HUES48 (cell line): ENCODE data around the gene TTC21A.

ENCODE experiments used
- H3K27ac ChIP-seq: one replicate; pipeline ENCODE4 v1.7.0; 2013; ENCODE audit warnings: low read depth, low read length, inconsistent platforms
- H3K27me3 ChIP-seq: 2 replicates; pipeline ENCODE4 v1.6.1; 2013; ENCODE audit warnings: mild to moderate bottlenecking, low read length; ENCODE audit not compliant: control insufficient read depth, insufficient read depth
- H3K36me3 ChIP-seq: 2 replicates; pipeline ENCODE4 v1.6.1; 2013; ENCODE audit warnings: low read length; ENCODE audit not compliant: control insufficient read depth, insufficient read depth
- H3K4me1 ChIP-seq: 2 replicates; pipeline ENCODE4 v1.6.1; 2013; ENCODE audit warnings: mild to moderate bottlenecking, low read length; ENCODE audit not compliant: control insufficient read depth, insufficient read depth
- H3K4me3 ChIP-seq: 2 replicates; pipeline ENCODE4 v1.5.1; 2013; ENCODE audit warnings: mild to moderate bottlenecking, low read depth, low read length
- H3K9ac ChIP-seq: 2 replicates; pipeline ENCODE4 v1.6.1; 2013; ENCODE audit warnings: mild to moderate bottlenecking, low read depth, low read length, moderate library complexity
- H3K9me3 ChIP-seq: 2 replicates; pipeline ENCODE4 v1.6.1; 2013; ENCODE audit warnings: low read length; ENCODE audit not compliant: control insufficient read depth, insufficient read depth

The TTC21A gene

DNA sequence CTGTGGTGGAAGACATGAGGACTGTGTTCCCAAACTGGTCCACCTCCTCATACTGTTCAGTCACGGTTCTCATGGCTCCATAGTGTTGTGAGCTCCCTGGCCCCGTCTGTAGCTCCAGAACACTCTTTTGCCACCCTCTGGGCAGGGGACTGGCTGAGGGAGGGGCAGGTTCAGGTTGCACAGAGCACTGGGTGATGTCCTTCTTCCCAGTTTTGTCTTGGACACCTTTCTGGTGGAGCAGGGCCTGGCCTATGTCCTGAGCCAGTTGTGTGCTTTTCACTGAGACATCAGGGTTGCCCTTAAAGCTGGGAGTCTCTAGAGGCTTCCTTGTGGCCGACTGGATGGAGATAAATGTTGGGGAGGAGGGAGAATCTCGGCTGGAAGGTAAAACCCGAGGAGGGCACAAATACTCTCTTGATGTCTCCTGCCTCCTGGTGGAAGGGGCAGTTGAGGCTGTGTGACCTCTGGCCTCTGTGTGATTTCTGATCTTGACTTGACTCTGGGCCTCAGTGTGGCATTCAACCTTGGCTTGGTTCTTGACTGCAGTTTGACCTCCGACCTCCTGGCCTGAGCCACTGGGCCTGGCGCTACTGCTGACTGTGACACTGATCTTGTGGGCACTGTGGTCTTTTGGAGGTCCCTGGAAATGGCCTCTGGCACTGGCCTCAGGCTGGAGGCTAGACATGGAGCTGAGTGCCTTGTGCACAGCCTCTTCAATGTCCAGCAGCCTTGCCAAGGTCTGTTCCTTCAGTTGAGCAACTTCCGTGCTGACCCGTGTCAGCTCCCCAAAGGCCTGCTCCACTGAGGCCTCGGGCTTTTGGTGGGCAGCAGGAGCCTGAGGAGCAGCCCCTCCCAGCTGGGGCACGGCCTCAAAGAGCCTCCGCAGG lies 76.8 kb downstream of the TTC21A start:
- Histone ChIP-seq H3K4me3 (no peak overlapping the region), H3K4me1 (peaks cover 11% of the 10 kb centered on the region), H3K36me3 (no peaks in the 10 kb centered on the region), H3K9ac (no peak overlapping the region), H3K27ac (no peak overlapping the region), H3K27me3 (peaks cover 13% of the 10 kb centered on the region), H3K9me3 (no peaks in the 10 kb centered on the region)

DNA sequence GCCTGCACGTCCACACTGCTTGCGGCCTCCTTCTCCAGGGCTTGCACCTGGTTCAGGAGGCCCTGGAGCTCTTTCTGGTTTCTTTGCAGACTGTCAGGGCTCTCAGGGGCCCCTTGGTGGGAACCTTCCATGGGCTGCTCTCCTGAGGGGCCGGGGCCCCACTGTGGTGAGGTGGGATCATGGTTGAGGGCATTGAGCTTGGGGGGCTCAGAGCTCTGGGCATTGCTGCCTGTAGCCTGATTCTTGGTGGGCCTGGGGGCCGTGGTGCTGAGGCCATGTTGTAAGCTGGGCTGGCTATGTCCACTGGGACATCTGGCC lies 77.4 kb downstream of the TTC21A start:
- peaks cover 10% of the 10 kb centered on the region for H3K4me1 ChIP-seq
- no peak overlapping the region for H3K27ac ChIP-seq
- no peaks in the 10 kb centered on the region for H3K36me3 ChIP-seq
- no peak overlapping the region for H3K9ac ChIP-seq
- H3K9me3 ChIP-seq = no peaks in the 10 kb centered on the region
- H3K4me3 ChIP-seq = no peak overlapping the region
- peaks cover 7% of the 10 kb centered on the region for H3K27me3 ChIP-seq

DNA sequence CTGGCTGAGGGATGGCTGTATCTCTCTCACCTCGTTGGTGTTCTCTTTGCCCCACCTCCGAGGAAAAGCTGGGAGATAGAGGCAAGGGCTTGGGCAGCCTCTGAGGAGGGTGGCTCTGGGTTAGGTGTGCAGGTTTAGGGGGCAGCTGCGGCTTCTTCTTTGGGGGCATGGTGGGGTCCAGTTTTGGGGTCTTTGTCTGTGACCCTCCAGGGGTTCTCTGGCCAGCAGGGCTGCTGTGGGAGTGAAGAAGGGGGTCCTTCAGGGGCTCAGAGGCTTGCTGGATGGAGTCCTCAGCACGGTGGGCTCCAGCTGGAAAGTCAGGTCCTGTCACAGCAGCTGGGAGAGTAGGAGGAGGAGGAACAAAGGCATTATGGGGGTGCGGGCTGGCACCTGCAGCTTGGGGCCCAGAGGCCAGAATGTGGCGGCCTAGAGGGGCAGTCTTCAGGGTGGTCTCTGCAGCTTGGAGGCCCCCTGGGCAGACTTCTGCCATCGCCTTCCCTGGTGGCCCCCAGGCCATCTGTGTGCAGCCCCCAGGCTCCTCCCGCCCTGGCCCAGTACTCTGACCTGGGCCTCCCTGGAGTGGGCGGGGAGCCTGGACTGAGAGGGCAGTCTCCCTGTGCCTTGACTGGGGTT lies 78.0 kb downstream of the TTC21A start:
- H3K27ac ChIP-seq = no peak overlapping the region
- 0 out of 2 replicates have a peak, but pooled peaks cover 2% of the 10 kb centered on the region for H3K27me3 ChIP-seq
- no peak overlapping the region for H3K4me3 ChIP-seq

DNA sequence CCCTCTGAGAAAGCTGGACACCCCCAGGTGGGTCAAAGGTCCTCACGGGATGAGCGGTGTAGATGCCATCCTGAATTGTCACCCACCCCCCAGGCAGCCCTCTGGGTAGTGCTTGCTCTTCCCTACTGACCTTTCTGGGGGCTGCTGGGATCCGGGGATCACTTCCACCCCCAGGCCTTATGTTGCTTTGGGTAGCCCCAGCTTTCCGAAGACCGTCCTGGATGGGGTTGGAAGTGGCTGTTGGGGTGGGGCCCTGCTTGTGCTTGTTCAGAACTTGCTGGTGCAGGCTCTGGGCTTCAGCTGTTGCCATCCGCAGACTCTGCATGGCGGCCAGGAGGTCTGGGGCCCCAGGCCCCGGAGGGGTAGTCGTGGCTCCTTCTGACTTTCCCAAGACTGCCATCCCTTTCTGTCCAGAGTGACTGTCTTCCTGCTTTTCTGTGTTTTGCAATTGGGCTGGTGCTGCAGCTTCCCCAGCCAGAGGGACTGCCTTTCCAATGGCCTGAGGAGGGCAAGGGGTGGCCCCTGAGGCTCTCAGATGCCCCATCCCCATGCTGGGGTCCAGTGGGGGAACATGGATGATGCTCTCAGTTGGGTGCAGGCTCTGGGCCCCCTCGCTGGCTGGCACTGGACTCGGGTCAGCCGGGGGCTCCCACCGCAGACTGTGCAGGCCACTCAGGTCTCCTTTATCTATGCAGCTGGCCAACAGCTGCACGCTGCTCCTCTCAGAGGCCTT lies 78.6 kb downstream of the TTC21A start:
- peaks cover 2% of the 10 kb centered on the region; the same call in 1 of the 2 replicates for H3K4me1 ChIP-seq
- no peaks in the 10 kb centered on the region for H3K36me3 ChIP-seq
- H3K27ac ChIP-seq = no peak overlapping the region
- no peak overlapping the region for H3K9ac ChIP-seq
- H3K9me3 ChIP-seq = no peaks in the 10 kb centered on the region
- no peak overlapping the region for H3K4me3 ChIP-seq
- H3K27me3 ChIP-seq = no peaks in the 10 kb centered on the region

More for the DNA sequence above, 78.0 kb downstream of the TTC21A start:
- Histone ChIP-seq H3K4me1 (peaks cover 5% of the 10 kb centered on the region), H3K36me3 (no peaks in the 10 kb centered on the region), H3K9ac (no peak overlapping the region), H3K9me3 (no peaks in the 10 kb centered on the region)

DNA sequence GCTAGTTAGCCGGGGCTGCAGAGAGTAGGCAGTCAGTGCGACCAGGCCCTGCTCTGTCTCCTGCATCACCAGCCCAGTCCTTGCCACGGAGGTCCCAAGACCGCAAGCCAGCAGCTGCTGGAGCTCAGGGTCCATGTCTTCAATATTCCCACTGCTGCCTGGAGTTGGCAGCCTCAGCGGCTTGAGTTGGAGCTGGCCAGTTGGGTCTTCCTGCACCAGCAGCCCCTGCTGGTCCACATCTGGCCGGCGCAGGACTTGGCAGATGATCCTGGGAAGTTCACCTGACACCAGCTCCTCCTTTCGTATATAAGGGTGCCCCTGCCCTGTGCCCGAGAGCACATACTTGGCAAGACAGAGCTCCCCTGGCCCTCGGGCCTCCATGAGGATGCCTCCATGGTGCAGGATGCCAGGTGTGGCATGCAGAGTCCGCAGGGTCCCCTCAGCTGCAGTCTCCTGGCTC lies 79.2 kb downstream of the TTC21A start:
- no peaks in the 10 kb centered on the region for H3K9me3 ChIP-seq

DNA sequence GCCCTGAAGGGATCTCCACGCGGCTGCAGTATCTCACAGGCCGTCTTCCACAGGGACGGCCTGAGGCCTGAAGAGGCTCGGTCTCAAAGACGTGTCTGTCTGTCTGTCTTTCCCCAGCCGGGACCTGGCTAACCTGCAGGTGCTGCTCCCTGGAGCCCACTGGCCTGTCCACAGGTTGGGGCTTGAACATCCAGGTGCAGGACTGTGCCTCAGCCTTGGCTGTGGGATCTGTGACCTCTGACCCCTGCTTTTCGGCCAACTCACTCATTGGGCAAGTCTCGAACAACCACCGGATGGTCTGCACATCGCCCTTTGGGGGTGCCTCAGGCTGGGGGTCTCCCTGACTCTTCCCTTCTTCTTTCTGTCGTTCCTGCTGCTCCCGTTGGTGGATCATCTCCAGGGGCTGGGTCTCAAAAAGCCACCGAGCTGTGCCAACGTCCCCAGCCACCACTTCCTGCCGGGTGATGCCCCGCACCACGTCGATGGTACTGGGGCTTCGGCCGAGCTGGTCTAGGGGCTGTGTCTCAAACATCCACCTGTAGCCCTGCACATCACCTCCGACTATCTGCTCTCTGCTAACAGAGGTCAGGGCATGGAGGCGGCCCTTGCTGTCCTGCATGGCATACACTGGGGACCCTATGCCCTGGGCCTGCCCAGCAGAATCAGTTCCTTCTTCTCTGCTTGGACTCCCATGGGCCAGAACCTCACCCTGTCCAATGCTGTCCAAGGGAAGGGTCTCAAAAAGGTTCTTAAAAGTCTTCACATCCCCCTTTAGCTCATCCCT lies 80.1 kb downstream of the TTC21A start:
- no peaks in the 10 kb centered on the region for H3K27me3 ChIP-seq
- no peaks in the 10 kb centered on the region for H3K4me1 ChIP-seq
- H3K27ac ChIP-seq = no peak overlapping the region
- no peaks in the 10 kb centered on the region for H3K36me3 ChIP-seq
- H3K9me3 ChIP-seq = no peaks in the 10 kb centered on the region
- H3K9ac ChIP-seq = no peak overlapping the region
- H3K4me3 ChIP-seq = no peak overlapping the region

More for the DNA sequence above, 79.2 kb downstream of the TTC21A start:
- no peak overlapping the region for H3K9ac ChIP-seq
- no peaks in the 10 kb centered on the region for H3K36me3 ChIP-seq
- no peak overlapping the region for H3K27ac ChIP-seq
- no peak overlapping the region for H3K4me3 ChIP-seq
- H3K4me1 ChIP-seq = no peaks in the 10 kb centered on the region; the same call in 1 of the 2 replicates
- no peaks in the 10 kb centered on the region for H3K27me3 ChIP-seq
